Endothelial cell of umbilical vein (primary cell): Measurements from ENCODE around the gene GTPBP4. TPM values are rescaled to one million over a fixed set of nuclear protein-coding genes. Genes with fewer than 3 reads are reported as not detected.

Source experiments
- BruUV-seq: library from RNA; stranded (reverse); fragments of 400-500 nt; replicated peaks from 2 replicates; lab custom pipeline; 2021; lab: Mats Ljungman, UMichigan
- CTCF ChIA-PET: fragments of 300-600, 350-600 bp; sonication (Branson Sonifier 250); formaldehyde crosslinking; loops from one replicate; lab custom pipeline; 2021; ENCODE audit warnings: antibody characterized with exemption, inconsistent platforms; lab: Charles Lee
- POLR2A ChIA-PET: fragments of 300-600, 350-600 bp; sonication (Branson Sonifier 250); formaldehyde crosslinking; loops from one replicate; lab custom pipeline; 2021; ENCODE audit warnings: antibody characterized with exemption, inconsistent platforms; lab: Charles Lee
- DNase-seq: peaks from one replicate; pipeline ENCODE4 v3.0.0-alpha.2; 2011; ENCODE audit warnings: low read depth, low spot score
- FAIRE-seq: peaks from 2 replicates; lab custom pipeline; 2011; peaks lifted over from hg19 to GRCh38; lab: Jason Lieb, UNC
- H2AFZ ChIP-seq: 2 replicates; pipeline ENCODE4 v1.6.0; 2012; ENCODE audit warnings: low read depth, low read length, control low read depth, inconsistent platforms
- H3K27ac ChIP-seq: 2 replicates; pipeline ENCODE4 v1.5.1; 2011; ENCODE audit warnings: low read depth, mild to moderate bottlenecking, control low read depth, low read length, moderate library complexity; ENCODE audit not compliant: insufficient read depth
- H3K27me3 ChIP-seq, 2 experiments: 2 replicates each; pipeline versions ENCODE4 v1.6.0 to v1.6.1; 2011; ENCODE audit warnings: low read length in 2 of 2, mixed read lengths in 1 of 2; ENCODE audit not compliant: control insufficient read depth in 2 of 2, insufficient read depth in 2 of 2
- H3K36me3 ChIP-seq, 2 experiments: 2 replicates in 1 of 2; 3 replicates in 1 of 2; pipeline ENCODE4 v1.5.1; 2011; ENCODE audit warnings: low read length in 2 of 2, mild to moderate bottlenecking in 1 of 2, moderate library complexity in 1 of 2; ENCODE audit not compliant: control insufficient read depth in 2 of 2, insufficient read depth in 2 of 2; ENCODE audit errors: extremely low read depth in 1 of 2
- H3K4me1 ChIP-seq: 3 replicates; pipeline ENCODE4 v1.5.1; 2011; ENCODE audit warnings: mild to moderate bottlenecking, low read length; ENCODE audit not compliant: control insufficient read depth, insufficient read depth; ENCODE audit errors: extremely low read depth
- H3K4me2 ChIP-seq: 2 replicates; pipeline ENCODE4 v1.6.1; 2011; ENCODE audit warnings: low read length, control low read depth, mixed read lengths; ENCODE audit not compliant: insufficient read depth
- H3K4me3 ChIP-seq, 3 experiments: fragments of 200-600 bp in 1 of 3; sonication (generic), shearing (Covaris generic) in 1 of 3; replicated peaks in 1 of 3; 2 replicates each; pipeline ENCODE4 v1.5.1; 2011 to 2016; ENCODE audit warnings: control low read depth in 3 of 3, low read length in 3 of 3, mild to moderate bottlenecking in 2 of 3, inconsistent platforms in 1 of 3, low read depth in 1 of 3, moderate library complexity in 1 of 3; ENCODE audit not compliant: insufficient read depth in 1 of 3
- H3K79me2 ChIP-seq: 2 replicates; pipeline ENCODE4 v1.6.0; 2012; ENCODE audit warnings: low read length, inconsistent platforms; ENCODE audit not compliant: control insufficient read depth, insufficient read depth
- H3K9ac ChIP-seq: replicated peaks from 2 replicates; pipeline ENCODE3; 2011; ENCODE audit warnings: low read length, control low read depth; ENCODE audit not compliant: insufficient read depth; ENCODE audit errors: extremely low read depth
- H3K9me1 ChIP-seq: replicated peaks from 3 replicates; pipeline ENCODE4 v1.6.0; 2011; ENCODE audit warnings: mild to moderate bottlenecking, low read length; ENCODE audit not compliant: control insufficient read depth, insufficient read depth; ENCODE audit errors: extremely low read depth
- H3K9me3 ChIP-seq: replicated peaks from 2 replicates; pipeline ENCODE4 v1.5.1; 2012; ENCODE audit warnings: low read length, inconsistent platforms; ENCODE audit not compliant: control insufficient read depth, insufficient read depth
- H4K20me1 ChIP-seq: replicated peaks from 2 replicates; pipeline ENCODE3; 2011; ENCODE audit warnings: mild to moderate bottlenecking, low read length; ENCODE audit not compliant: control insufficient read depth, insufficient read depth; ENCODE audit errors: extremely low read depth
- EZH2 ChIP-seq: IDR thresholded peaks from 2 replicates; pipeline ENCODE4 v1.6.1; 2012; ENCODE audit warnings: borderline replicate concordance, low read depth, mild to moderate bottlenecking, moderate library complexity, low read length, inconsistent platforms; ENCODE audit not compliant: severe bottlenecking
- FOS ChIP-seq: IDR thresholded peaks from 2 replicates; pipeline ENCODE4 v1.6.1; 2011; ENCODE audit warnings: mild to moderate bottlenecking, low read length, moderate library complexity, borderline replicate concordance; ENCODE audit not compliant: insufficient read depth
- GATA2 ChIP-seq: IDR thresholded peaks from 2 replicates; pipeline ENCODE4 v1.7.0; 2011; ENCODE audit warnings: low read depth, mild to moderate bottlenecking, moderate library complexity, mixed read lengths, low read length; ENCODE audit not compliant: insufficient read length, insufficient read depth
- JUN ChIP-seq: IDR thresholded peaks from 2 replicates; pipeline ENCODE4 v1.6.1; 2011; ENCODE audit warnings: borderline replicate concordance, low read depth; ENCODE audit not compliant: insufficient read length, insufficient read depth
- MYC ChIP-seq: IDR thresholded peaks from one replicate; pipeline ENCODE4 v1.6.1; 2011; ENCODE audit warnings: mild to moderate bottlenecking, low read depth, low read length
- POLR2A ChIP-seq: IDR thresholded peaks from 2 replicates; pipeline ENCODE4 v1.6.1; 2012; ENCODE audit warnings: low read depth, mild to moderate bottlenecking, control low read depth, low read length
- POLR2AphosphoS5 ChIP-seq: IDR thresholded peaks from 2 replicates; pipeline ENCODE4 v1.6.1; 2012; ENCODE audit warnings: low read depth, mild to moderate bottlenecking, control low read depth, low read length, moderate library complexity; ENCODE audit not compliant: insufficient read depth
- dilution Hi-C: fragments of 300-500 bp; cut with MboI; formaldehyde crosslinking; loops from one replicate; pipeline ENCODE4 v1.15.0; 2019; ENCODE audit warnings: low sequenced_read_pairs; ENCODE audit not compliant: extremely low pct_ligation_motif_present
- intact Hi-C: fragments of 100-400 bp; cut with micrococcal nuclease; formaldehyde crosslinking; loops from one replicate; pipeline ENCODE4 v1.10.0; 2022
- polyA plus RNA-seq, 4 experiments: library from polyadenylated mRNA; depleted of rRNA in 3 of 4; stranded (reverse) in 3 of 4; unstranded in 1 of 4; fragments of >200 nt; gene quantifications; 2 replicates each; pipeline versions ENCODE4 v1.2.1 to v1.2.3, GENCODE V29; 2011 to 2012; ENCODE audit warnings: missing spikeins in 1 of 4
- total RNA-seq: library from RNA; stranded (reverse); gene quantifications from 2 replicates; pipeline ENCODE4 v1.2.3, GENCODE V29; 2021
- TF ChIP-seq, protein P1 (sequence below): IDR thresholded peaks from 2 replicates; pipeline ENCODE4 v1.6.1; 2011; ENCODE audit not compliant: insufficient read depth, insufficient read length
- TF ChIP-seq, protein P2 (sequence below), 2 donors: IDR thresholded peaks; 1 replicate in 1 of 2; 2 replicates in 1 of 2; pipeline ENCODE4 v1.5.1; 2011; ENCODE audit warnings: low read length in 2 of 2, mild to moderate bottlenecking in 2 of 2, moderate library complexity in 2 of 2, control low read depth in 1 of 2, inconsistent platforms in 1 of 2, low read depth in 1 of 2; ENCODE audit not compliant: insufficient read depth in 1 of 2; ENCODE audit errors: extremely low read depth in 1 of 2

Gene GTPBP4
- total and polyA plus RNA-seq, 2 donors (not counting 3 experiments of a cell fraction or from before 2014, with no cell fraction given): 12.4 to 69.3 TPM

DNA sequence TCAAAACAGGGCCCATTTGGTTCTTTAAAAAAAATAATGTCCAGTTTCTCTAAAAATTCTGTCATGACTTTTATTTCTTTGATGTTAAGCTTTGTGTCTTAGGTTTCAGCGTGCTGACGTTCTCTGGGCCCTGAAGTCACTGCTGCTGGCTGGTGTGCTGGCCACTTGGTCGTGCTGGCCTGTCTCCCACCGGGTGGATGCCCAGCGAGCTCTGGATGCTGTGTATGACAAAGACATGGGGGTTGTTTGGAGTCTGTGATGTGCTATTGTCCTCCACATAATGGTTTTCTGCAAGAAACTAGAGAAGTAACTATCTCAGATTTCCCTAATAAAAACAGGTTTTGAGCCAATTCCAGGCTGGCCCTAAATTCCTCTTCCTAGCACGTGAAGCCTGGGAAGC is 47.0 kb downstream of the GTPBP4 start:
- no TSS peak for BruUV-seq
- FAIRE-seq: no peak
- dilution Hi-C loops: no loop called here

More for the DNA sequence above, 47.0 kb downstream of the GTPBP4 start:
- no peaks in the 10 kb centered on the region for H3K27me3 ChIP-seq
- H3K4me3 ChIP-seq: no peak overlapping the region
- ChIA-PET POLR2A (no interaction called here), CTCF (interaction anchor here (1.5 to 1.8 kb wide), 2 partner anchors 8 to 9 kb away, joined by 3 to 6 read pairs; no protein-coding TSS in a partner anchor)
- no peak overlapping the region for H3K4me2 ChIP-seq
- H3K27ac ChIP-seq: no peak overlapping the region
- no peaks in the 10 kb centered on the region for H4K20me1 ChIP-seq
- no peaks in the 10 kb centered on the region for H3K9me1 ChIP-seq
- H3K9ac ChIP-seq: no peak overlapping the region
- peaks cover 2 to 4% of the 10 kb centered on the region in 2 experiments for H3K36me3 ChIP-seq
- TF ChIP-seq FOS: no peak
- no peak for TF ChIP-seq EZH2
- TF ChIP-seq POLR2AphosphoS5: no peak
- TF ChIP-seq, protein P1, sequence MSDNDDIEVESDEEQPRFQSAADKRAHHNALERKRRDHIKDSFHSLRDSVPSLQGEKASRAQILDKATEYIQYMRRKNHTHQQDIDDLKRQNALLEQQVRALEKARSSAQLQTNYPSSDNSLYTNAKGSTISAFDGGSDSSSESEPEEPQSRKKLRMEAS: no peak
- no peak for TF ChIP-seq JUN
- no peak for TF ChIP-seq POLR2A
- TF ChIP-seq, protein P2, sequence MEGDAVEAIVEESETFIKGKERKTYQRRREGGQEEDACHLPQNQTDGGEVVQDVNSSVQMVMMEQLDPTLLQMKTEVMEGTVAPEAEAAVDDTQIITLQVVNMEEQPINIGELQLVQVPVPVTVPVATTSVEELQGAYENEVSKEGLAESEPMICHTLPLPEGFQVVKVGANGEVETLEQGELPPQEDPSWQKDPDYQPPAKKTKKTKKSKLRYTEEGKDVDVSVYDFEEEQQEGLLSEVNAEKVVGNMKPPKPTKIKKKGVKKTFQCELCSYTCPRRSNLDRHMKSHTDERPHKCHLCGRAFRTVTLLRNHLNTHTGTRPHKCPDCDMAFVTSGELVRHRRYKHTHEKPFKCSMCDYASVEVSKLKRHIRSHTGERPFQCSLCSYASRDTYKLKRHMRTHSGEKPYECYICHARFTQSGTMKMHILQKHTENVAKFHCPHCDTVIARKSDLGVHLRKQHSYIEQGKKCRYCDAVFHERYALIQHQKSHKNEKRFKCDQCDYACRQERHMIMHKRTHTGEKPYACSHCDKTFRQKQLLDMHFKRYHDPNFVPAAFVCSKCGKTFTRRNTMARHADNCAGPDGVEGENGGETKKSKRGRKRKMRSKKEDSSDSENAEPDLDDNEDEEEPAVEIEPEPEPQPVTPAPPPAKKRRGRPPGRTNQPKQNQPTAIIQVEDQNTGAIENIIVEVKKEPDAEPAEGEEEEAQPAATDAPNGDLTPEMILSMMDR (IDR thresholded peaks at IDR 0.05; ENCODE audit: extremely low read depth in 1 of 2, insufficient read depth in 1 of 2, low read depth in 1 of 2, low read length in 2 of 2): no peak
- TF ChIP-seq GATA2: no peak
- no peak for TF ChIP-seq MYC
- DNase-seq: no peak
- no peak overlapping the region for H2AFZ ChIP-seq
- intact Hi-C loops: no loop called here
- no peaks in the 10 kb centered on the region for H3K79me2 ChIP-seq
- no peaks in the 10 kb centered on the region for H3K9me3 ChIP-seq
- H3K4me1 ChIP-seq: no peaks in the 10 kb centered on the region
